ENCODE results near the gene NAP1L5.

NAP1L5 gene, protein sequence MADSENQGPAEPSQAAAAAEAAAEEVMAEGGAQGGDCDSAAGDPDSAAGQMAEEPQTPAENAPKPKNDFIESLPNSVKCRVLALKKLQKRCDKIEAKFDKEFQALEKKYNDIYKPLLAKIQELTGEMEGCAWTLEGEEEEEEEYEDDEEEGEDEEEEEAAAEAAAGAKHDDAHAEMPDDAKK

GRCh38 chr4:88697588-88698329 lies at the start of gene NAP1L5:
TSS of gene NAP1L5 (minus strand) at chr4:88697829. CDS start at chr4:88697754, 75 bp downstream.
- in situ Hi-C loops (cut with MboI; ENCODE audit: low sequenced_read_pairs): no loop called here

- in situ Hi-C loops (cut with MboI; ENCODE audit: low sequenced_read_pairs): no loop called here
These were observed 49.7 kb upstream of the NAP1L5 start for GRCh38 chr4:88747351-88747750.

GRCh38 chr4:88746206-88746605 lies 48.6 kb upstream of the NAP1L5 start:
- in situ Hi-C loops (cut with MboI; ENCODE audit: low sequenced_read_pairs): no loop called here

DNA sequence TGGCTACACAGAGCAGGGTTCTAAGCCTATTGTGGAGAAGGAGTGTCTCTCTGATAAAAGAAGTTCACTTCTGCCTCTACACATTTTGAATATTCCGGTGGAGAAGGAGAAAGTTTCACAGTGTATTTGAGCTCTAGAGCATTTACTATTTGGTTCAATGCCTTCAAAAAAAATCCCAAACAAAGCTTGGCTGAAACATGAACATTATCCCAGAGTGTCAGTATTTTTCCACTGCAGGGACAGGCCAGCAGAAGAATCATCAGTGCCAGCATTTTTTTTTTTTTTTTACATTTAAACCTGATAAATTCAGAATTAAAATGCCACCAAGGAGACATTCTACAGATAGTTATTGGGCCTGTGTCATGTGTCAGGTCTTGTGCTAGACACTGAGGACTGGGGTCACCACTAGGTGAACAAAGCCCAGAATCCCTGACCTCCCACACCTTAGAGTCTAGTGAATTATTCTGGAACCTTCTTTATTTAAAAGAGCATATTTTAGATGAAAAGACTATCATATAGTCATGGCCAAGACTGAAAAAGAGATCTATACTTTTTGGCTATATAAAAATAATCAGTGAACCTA lies 48.0 kb upstream of the NAP1L5 start:
- in situ Hi-C loops (cut with MboI; ENCODE audit: low sequenced_read_pairs): no loop called here

GRCh38 chr4:88745175-88745574 lies 47.5 kb upstream of the NAP1L5 start:
- in situ Hi-C loops (cut with MboI; ENCODE audit: low sequenced_read_pairs): no loop called here

DNA sequence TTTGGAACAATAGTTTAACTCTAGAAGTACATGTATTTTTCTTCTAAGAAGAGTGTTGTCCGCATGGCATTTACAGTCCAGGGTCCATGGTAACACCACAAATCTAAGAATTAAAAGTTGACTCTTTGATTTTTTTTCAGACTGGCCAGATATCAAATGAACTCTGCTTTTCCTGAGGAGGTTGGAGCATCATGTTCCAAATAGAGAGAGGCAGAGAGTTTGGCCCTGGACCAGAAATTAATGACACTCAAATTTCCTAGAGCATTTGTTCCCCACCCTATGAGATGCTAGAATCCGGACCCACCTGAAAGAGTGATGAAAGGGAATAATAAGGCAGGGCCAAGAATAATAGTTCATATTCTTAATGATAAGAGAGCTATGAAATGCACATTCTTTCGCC lies 47.0 kb upstream of the NAP1L5 start:
- in situ Hi-C loops (cut with MboI; ENCODE audit: low sequenced_read_pairs): no loop called here

- in situ Hi-C loops (cut with MboI; ENCODE audit: low sequenced_read_pairs): no loop called here
These were observed 46.1 kb upstream of the NAP1L5 start for GRCh38 chr4:88743696-88744095.

- in situ Hi-C loops (cut with MboI; ENCODE audit: low sequenced_read_pairs): no loop called here
These were observed 44.9 kb upstream of the NAP1L5 start for GRCh38 chr4:88742561-88742960.

- in situ Hi-C loops (cut with MboI; ENCODE audit: low sequenced_read_pairs): no loop called here
These were observed 40.6 kb upstream of the NAP1L5 start for GRCh38 chr4:88738180-88738579.

- in situ Hi-C loops (cut with MboI; ENCODE audit: low sequenced_read_pairs): no loop called here
These were observed 39.8 kb upstream of the NAP1L5 start for GRCh38 chr4:88737307-88737941.

DNA sequence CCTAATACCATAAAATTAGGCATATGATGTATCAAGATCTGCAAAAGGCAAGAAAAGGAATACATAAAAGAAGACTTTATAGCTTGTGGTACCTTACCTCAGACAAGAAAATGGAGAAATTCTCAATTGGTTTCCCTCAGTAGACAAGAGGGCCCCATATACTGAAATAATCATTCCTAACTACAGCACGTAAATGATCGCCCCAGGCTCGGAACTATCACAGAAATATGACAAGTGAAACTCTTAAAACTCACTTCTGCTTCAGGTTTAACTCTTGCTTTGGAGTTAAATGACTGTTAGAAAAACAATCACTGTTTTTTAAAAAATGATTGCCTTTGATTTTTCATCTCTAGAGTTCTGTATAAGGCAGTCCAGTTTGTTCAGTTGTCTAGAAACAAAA lies 38.6 kb upstream of the NAP1L5 start:
- in situ Hi-C loops (cut with MboI; ENCODE audit: low sequenced_read_pairs): no loop called here

GRCh38 chr4:88735564-88735963 lies 37.9 kb upstream of the NAP1L5 start:
- in situ Hi-C loops (cut with MboI; ENCODE audit: low sequenced_read_pairs): no loop called here

GRCh38 chr4:88734403-88734949 lies 36.8 kb upstream of the NAP1L5 start:
- in situ Hi-C loops (cut with MboI; ENCODE audit: low sequenced_read_pairs): no loop called here

DNA sequence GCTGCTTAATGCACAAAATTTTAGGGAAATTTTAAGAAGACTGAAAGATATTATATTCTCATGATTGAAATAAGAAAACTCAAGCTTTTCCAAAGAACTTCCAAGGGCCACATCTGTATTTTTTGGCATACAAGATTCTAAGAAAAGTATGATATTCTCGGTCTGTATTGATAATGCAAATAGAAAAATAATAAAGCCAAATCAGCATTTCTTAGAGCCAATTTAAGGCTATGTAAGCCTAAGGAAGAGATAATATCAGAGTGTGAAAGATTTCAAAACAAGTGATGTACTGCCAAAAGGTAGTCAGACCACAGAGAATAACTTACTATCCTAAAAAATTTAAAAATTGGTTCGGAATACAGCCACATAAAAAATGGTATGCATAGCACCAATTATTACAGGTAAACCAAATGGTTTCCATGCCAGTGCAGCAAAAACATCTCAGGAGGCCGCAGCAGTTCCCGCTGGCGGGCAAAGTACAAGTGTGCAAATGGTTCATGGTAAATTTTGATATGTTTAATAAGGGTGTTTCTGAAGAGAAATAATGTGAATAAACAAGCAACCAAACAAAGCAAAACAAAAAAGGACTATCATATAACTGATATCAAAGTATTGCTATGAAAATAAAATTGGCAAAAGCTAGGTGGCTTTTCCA lies 35.2 kb upstream of the NAP1L5 start:
- in situ Hi-C loops (cut with MboI; ENCODE audit: low sequenced_read_pairs): no loop called here

DNA sequence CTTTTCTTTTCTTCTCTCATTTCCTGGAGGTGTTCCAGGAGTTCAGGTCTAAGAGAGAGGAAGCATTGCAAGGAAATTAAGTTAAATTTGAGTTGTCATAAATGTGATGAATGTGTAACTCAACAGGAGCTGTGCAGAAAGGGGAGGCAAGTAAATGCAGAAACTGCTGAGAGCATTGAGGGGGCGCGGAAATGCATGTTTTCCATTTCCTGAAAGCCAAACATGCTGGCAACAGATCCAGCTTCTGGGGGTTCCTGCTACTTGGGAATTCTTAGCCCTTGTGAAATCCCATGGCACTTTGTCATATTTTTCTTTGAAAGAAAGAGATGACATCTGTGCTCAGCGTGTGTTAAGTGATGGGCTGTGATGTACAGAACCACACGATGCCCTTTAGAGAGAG lies 33.8 kb upstream of the NAP1L5 start:
- in situ Hi-C loops (cut with MboI; ENCODE audit: low sequenced_read_pairs): no loop called here

DNA sequence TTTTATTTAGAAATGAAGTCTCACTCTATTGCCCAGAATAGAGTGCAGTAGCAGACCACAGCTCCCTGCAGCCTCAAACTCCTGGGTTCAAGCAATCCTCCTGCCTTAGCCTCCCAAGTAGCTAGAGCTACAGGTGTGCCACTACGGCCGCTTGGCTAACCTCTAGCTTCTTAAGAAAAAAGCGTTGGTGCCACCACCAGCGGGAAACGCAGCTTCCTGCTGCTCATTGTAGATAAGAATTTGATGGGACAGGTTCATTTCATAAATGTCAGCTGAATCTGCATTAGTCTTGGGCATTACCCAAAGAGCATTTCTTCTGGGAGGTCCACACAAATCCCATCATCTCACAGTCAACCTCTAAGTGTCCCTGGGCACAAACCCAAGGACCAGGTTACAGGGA lies 33.2 kb upstream of the NAP1L5 start:
- in situ Hi-C loops (cut with MboI; ENCODE audit: low sequenced_read_pairs): no loop called here

- in situ Hi-C loops (cut with MboI; ENCODE audit: low sequenced_read_pairs): no loop called here
These were observed 31.6 kb upstream of the NAP1L5 start for GRCh38 chr4:88729146-88729760.

DNA sequence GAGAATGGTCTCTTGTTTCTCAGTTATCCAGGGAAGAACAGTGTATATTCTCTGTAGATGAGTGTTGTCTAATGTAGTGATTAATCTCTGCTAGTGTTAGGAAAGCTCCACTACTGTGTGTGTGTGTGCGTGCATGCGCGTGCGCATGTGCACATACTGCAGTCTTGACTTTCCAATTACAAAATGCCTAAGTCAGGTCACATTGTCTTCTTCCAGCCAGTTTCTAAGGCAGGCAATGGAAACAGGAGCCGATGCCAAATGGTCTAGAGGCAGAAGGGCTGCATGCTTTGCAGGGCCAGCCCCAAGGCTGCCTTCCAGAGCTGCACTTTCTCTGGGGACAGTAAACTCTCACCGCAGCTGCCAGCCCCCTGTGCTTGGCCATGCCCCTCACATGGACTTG lies 30.5 kb upstream of the NAP1L5 start:
- in situ Hi-C loops (cut with MboI; ENCODE audit: low sequenced_read_pairs): no loop called here

DNA sequence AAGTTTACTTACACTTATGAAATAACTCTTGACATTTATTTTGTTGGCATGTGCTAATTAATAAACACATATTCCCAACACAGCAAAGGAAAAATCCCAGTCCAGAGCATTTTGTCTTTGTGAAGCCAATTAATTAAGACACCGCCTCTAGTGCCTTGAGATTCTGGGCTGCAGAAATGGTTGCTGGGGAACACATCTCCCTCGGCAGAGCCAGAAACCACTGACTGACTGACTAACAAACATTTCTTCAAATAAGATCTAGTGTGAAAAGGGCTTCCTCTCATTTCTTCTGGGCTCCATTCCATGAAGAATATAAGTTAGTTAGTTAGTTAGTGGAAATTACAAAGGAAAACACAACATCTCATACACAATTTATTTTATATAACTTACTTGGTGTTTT lies 28.4 kb upstream of the NAP1L5 start:
- in situ Hi-C loops (cut with MboI; ENCODE audit: low sequenced_read_pairs): no loop called here

GRCh38 chr4:88725143-88725542 lies 27.5 kb upstream of the NAP1L5 start:
- in situ Hi-C loops (cut with MboI; ENCODE audit: low sequenced_read_pairs): no loop called here

GRCh38 chr4:88724406-88724805 lies 26.8 kb upstream of the NAP1L5 start:
- in situ Hi-C loops (cut with MboI; ENCODE audit: low sequenced_read_pairs): no loop called here

Measured in hTERT RPE-1 (cell line).